KOPT-K1 (cell line): Measurements from ENCODE around the gene TFCP2.

Experiments
- H3K27ac ChIP-seq: fragments of 200-600 bp; sonication (generic); 2 replicates; pipeline ENCODE4 v1.5.1; 2016; ENCODE audit warnings: antibody characterized with exemption, mild to moderate bottlenecking, low read depth, low read length; ENCODE audit not compliant: poor library complexity, severe bottlenecking
- H3K36me3 ChIP-seq: fragments of 200-600 bp; sonication (generic); 2 replicates; pipeline ENCODE4 v1.5.1; 2017; ENCODE audit warnings: antibody characterized with exemption, mild to moderate bottlenecking, low read length, moderate library complexity; ENCODE audit not compliant: insufficient read depth
- H3K9me3 ChIP-seq: fragments of 200-600 bp; sonication (generic); 2 replicates; pipeline ENCODE4 v1.5.1; 2017; ENCODE audit warnings: antibody characterized with exemption, low read length, mild to moderate bottlenecking; ENCODE audit not compliant: insufficient read depth, poor library complexity, severe bottlenecking

TFCP2 gene

GRCh38 chr12:51065530-51065929 lies 107.4 kb downstream of the TFCP2 start:
- Histone ChIP-seq H3K36me3 (peaks cover 93% of the 10 kb centered on the region), H3K9me3 (no peaks in the 10 kb centered on the region), H3K27ac (no peak overlapping the region)

DNA sequence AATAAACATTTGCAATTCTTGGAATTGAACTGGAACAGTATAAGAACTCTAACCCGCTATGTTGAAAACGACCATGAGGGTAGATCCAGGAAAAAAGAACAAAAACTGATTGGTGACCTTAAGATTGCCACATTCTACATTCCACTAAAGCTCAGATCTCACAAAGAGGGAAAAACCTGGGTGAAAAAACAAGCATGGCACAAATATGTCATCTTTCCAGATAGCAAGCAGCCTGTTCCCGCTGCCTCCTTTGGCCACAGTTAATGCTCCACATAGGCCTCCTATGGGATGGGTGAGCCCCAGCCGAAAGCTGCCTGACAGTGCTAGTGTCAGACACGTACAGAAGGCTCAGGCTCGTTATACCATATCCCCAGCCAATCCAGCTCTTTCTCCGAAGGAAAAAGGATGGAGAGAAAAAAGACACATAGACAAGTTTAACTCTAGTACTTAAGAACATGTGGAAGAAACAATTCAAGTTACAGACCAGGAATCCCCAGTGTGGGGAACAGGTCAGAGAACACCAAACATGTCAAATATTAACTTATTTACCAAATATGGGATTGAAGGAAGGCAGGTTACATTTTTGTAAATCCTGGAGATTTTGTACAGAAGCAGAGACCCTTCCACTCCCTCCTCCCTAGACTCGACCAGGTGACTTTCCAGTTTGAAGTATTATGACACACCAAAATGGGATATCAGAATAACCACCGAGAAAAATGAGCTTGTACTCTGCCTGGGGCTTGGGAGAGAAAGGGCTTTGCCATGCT lies 110.1 kb downstream of the TFCP2 start:
- Histone ChIP-seq H3K36me3 (peaks cover 99% of the 10 kb centered on the region), H3K9me3 (no peaks in the 10 kb centered on the region), H3K27ac (no peak overlapping the region)

- no peak overlapping the region for H3K27ac ChIP-seq
- no peaks in the 10 kb centered on the region for H3K9me3 ChIP-seq
- peaks cover 100% of the 10 kb centered on the region for H3K36me3 ChIP-seq
These were observed 113.8 kb downstream of the TFCP2 start for GRCh38 chr12:51059086-51059485.

GRCh38 chr12:51056242-51056641 lies 116.7 kb downstream of the TFCP2 start:
- Histone ChIP-seq H3K36me3 (peaks cover 97% of the 10 kb centered on the region), H3K9me3 (no peaks in the 10 kb centered on the region), H3K27ac (no peak overlapping the region)

DNA sequence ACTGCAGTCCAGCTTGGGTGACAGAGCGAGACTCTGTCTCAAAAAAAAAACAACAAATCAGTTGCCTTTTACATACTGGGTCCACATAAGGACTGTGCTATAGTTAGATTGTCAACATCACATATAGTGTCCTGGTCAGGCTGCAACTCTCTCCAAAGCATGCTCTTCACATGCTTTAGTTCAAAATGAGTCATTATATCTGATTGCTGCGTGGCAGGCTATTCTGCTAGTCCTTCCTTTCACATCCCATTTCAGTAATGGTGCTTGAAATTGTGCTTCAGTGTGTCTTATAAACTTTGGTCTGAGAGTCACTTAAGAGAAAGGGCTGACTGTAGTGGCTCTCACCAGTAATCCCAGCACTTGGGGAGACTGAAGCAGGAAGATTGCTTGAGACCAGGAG lies 117.9 kb downstream of the TFCP2 start:
- no peaks in the 10 kb centered on the region for H3K9me3 ChIP-seq
- H3K36me3 ChIP-seq: peaks cover 92% of the 10 kb centered on the region
- H3K27ac ChIP-seq: no peak overlapping the region

DNA sequence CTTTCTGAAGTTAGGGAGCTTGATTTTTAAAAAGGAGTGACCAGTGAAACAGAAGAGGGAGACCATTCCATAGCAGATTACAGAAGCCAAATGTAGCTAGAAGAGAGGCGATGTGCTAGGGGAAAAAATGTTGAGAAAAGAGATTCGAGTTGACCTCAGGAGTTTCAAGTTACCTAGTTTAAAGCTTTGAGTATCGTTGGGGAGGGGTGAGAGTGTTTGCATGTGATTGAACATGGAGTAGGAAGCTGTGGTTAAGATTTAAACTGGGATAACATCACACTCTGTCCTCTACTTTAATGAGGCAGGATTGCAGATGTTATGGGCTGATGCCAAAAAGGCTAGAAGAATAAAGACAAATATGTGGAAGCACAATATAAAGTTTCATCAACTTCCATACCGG lies 121.1 kb downstream of the TFCP2 start:
- peaks cover 59% of the 10 kb centered on the region for H3K36me3 ChIP-seq
- H3K27ac ChIP-seq: no peak overlapping the region
- H3K9me3 ChIP-seq: no peaks in the 10 kb centered on the region

DNA sequence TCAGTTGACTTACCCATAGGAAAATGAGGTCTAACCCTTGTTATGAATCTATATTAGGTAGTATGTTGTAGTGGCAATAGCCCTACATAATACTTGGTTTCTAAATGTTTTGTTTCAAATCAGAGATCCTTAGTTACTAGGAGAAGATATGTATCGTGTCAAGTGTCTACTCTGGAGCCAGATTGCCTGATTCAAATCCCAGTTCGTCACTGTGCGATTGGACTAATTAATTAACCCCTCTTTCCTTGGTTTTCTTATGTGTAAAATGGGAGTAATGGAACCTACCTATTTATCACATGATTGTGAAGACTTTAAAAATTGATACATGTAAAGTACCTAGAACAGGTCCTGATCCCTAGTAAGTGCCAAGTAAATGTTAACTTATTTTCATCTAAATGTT lies 123.4 kb downstream of the TFCP2 start:
- H3K9me3 ChIP-seq: no peaks in the 10 kb centered on the region
- H3K27ac ChIP-seq: peak overlapping the region; percentile 94

GRCh38 chr12:51048661-51049251 lies 124.2 kb downstream of the TFCP2 start:
- Histone ChIP-seq H3K36me3 (peaks cover 29% of the 10 kb centered on the region), H3K27ac (peak overlapping the region; percentile 94), H3K9me3 (no peaks in the 10 kb centered on the region)

More for the DNA sequence above, 123.4 kb downstream of the TFCP2 start:
- H3K36me3 ChIP-seq: peaks cover 37% of the 10 kb centered on the region

DNA sequence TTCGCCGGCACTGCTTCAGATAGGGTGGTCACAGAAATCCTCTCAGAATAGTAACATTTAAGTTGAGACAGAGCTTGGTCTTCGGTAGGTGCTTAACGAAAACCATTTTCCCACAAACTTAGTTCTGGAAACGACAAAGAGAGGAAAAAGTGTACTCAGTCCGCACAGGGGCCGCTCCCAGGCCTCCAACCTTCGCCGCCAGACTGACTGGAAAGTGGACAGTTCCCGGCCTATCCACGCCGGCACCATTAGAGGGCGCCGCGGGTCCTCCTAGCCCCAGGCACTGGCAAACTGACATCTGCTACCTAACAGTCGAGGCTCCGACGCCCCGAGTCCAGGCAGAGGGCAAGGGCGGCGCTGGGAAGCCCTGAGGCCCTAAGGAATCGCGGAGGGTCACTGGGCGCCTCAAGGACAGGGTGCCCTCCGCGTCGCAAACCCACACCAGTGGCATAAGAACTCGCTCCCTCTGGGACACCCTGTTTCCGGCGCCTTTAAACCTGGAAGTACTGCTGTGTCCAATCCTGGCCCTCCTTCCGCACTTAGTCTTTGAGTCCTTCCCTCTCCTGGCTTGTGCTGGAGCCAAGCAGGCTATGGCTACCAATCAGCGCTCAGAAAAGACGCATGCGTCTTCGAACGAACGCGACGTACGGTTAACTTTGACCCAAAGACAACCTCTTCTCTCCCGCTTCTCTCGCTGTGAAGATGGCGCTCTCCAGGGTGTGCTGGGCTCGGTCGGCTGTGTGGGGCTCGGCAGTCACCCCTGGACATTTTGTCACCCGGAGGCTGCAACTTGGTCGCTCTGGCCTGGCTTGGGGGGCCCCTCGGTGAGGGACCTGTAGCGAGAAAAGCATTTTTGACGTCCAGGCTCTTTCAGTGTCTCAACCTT lies 125.0 kb downstream of the TFCP2 start, which contains the start of gene LETMD1:
TSS of gene LETMD1 (plus strand) at position 673 of the 886 bp plus-strand sequence. CDS start at position 703, 30 bp downstream.
- H3K9me3 ChIP-seq: no peaks in the 10 kb centered on the region
- peak within 1 kb of the TSS; percentile 94 for H3K27ac ChIP-seq
- H3K36me3 ChIP-seq: peaks cover 20% of the 10 kb centered on the region
